Measurements from ENCODE around the gene GSK3B.

- TF ChIP-seq OSR1 (CRISPR knock-in tag; IDR thresholded peaks at IDR 0.05): no peak
- no peak for TF ChIP-seq PATZ1 (CRISPR knock-in tag; IDR thresholded peaks at IDR 0.05; ENCODE audit: borderline replicate concordance)
- TF ChIP-seq ZFP3 (CRISPR knock-in tag; IDR thresholded peaks at IDR 0.05): no peak
These were observed 5.2 kb downstream of the GSK3B start for GRCh38 chr3:120089089-120089488.
